G401 (cell line): Measurements from ENCODE around the gene SPATA6. TPM values are rescaled to one million over a fixed set of nuclear protein-coding genes. Genes with fewer than 3 reads are reported as not detected.
A peak's percentile ranks its signal among the peaks of the same experiment; 100 is the strongest.
"Not testable (repeated sequence)": the region's sequence is repeated elsewhere in the genome, so short reads cannot be mapped to it uniquely, and the experiment has no call there.

Experiments
- DNase-seq: peaks from one replicate; pipeline ENCODE4 v3.0.0-alpha.2; 2015; ENCODE audit warnings: low spot score
- in situ Hi-C: cut with HindIII; loops from 2 replicates; pipeline ENCODE4 v1.10.0; 2016; ENCODE audit warnings: low sequenced_read_pairs, mixed read lengths
- total RNA-seq: library from RNA; depleted of rRNA; stranded (reverse); fragments of >200 nt; shearing (Covaris generic); gene quantifications from 2 replicates; pipeline ENCODE4 v1.2.3, GENCODE V29; 2014; rRNA removed

The SPATA6 gene
- total RNA-seq, 1 experiment from 2014 or later: 6.3 TPM

- DNase-seq, in situ Hi-C loops: not testable (repeated sequence)
Measured at GRCh38 chr1:48284696-48285420, 187.1 kb downstream of the SPATA6 start.

GRCh38 chr1:48282329-48282728 lies 189.7 kb downstream of the SPATA6 start:
- DNase-seq, in situ Hi-C loops: not testable (repeated sequence)

GRCh38 chr1:48277437-48277836 lies 194.6 kb downstream of the SPATA6 start:
- in situ Hi-C loops, DNase-seq: not testable (repeated sequence)

GRCh38 chr1:48266576-48266975 lies 205.4 kb downstream of the SPATA6 start:
- in situ Hi-C loops: no loop called here

GRCh38 chr1:48263041-48263440 lies 209.0 kb downstream of the SPATA6 start:
- in situ Hi-C loops: no loop called here
- DNase-seq: no peak

More at GRCh38 chr1:48266576-48266975, 205.4 kb downstream of the SPATA6 start:
- no peak for DNase-seq

GRCh38 chr1:48261881-48262400 lies 210.1 kb downstream of the SPATA6 start:
- in situ Hi-C loops: no loop called here
- DNase-seq: no peak

GRCh38 chr1:48258106-48258505 lies 213.9 kb downstream of the SPATA6 start:
- in situ Hi-C loops: no loop called here

GRCh38 chr1:48254254-48254653 lies 217.8 kb downstream of the SPATA6 start:
- DNase-seq: no peak
- in situ Hi-C loops: no loop called here

More at GRCh38 chr1:48258106-48258505, 213.9 kb downstream of the SPATA6 start:
- no peak for DNase-seq

GRCh38 chr1:48251821-48252220 lies 220.2 kb downstream of the SPATA6 start:
- DNase-seq: no peak
- in situ Hi-C loops: no loop called here

GRCh38 chr1:48251323-48251722 lies 220.7 kb downstream of the SPATA6 start:
- in situ Hi-C loops: no loop called here
- no peak for DNase-seq

GRCh38 chr1:48250572-48250971 lies 221.4 kb downstream of the SPATA6 start:
- in situ Hi-C loops: no loop called here
- DNase-seq: no peak

- DNase-seq: no peak
- in situ Hi-C loops: no loop called here
Measured at GRCh38 chr1:48249868-48250267, 222.1 kb downstream of the SPATA6 start.

- no peak for DNase-seq
- in situ Hi-C loops: no loop called here
Measured at GRCh38 chr1:48248356-48248755, 223.6 kb downstream of the SPATA6 start.

- in situ Hi-C loops: no loop called here
- peak; percentile 76 for DNase-seq
Measured at GRCh38 chr1:48246727-48247126, 225.3 kb downstream of the SPATA6 start.

Other genes with a start within 250 kb of the SPATA6 start
- gene SLC5A9, start 249.5 kb downstream of the SPATA6 start, total RNA-seq: not detected in 2 replicates